ENCODE data around the gene NCF4. TPM values are rescaled to one million over a fixed set of nuclear protein-coding genes. Genes with fewer than 3 reads are reported as not detected.
A peak's percentile ranks its signal among the peaks of the same experiment; 100 is the strongest.

The NCF4 gene
- total RNA-seq, 2 donors from 2014 or later: 8.5 to 15.8 TPM

- Mint-ChIP-seq H3K36me3 (ENCODE audit: insufficient read depth in 2 of 2) (peaks cover 17 to 25% of the 10 kb centered on the region in 2 donors), H3K4me1 (ENCODE audit: low read depth) (peaks cover 23% of the 10 kb centered on the region), H3K27me3 (ENCODE audit: low read depth) (no peaks in the 10 kb centered on the region), H3K4me3 (no peak overlapping the region), H3K27ac (no peak overlapping the region), H3K9me3 (peaks cover 9 to 11% of the 10 kb centered on the region in 2 donors)
- ATAC-seq (replicated peaks in 1 of 2): no peak
- no peak for DNase-seq
Observed at GRCh38 chr22:36875741-36876140, 14.9 kb downstream of the NCF4 start.

- peak overlapping the region; percentile 64 for H3K27ac Mint-ChIP-seq
- H3K36me3 Mint-ChIP-seq (ENCODE audit: insufficient read depth in 2 of 2): peaks cover 26 to 39% of the 10 kb centered on the region in 2 donors
- peaks cover 15 to 19% of the 10 kb centered on the region in 2 donors for H3K9me3 Mint-ChIP-seq
- no peak for ATAC-seq (replicated peaks in 1 of 2)
- no peaks in the 10 kb centered on the region for H3K27me3 Mint-ChIP-seq (ENCODE audit: low read depth)
- H3K4me1 Mint-ChIP-seq (ENCODE audit: low read depth): peaks cover 31% of the 10 kb centered on the region
- DNase-seq: no peak
- no peak overlapping the region for H3K4me3 Mint-ChIP-seq
Observed at GRCh38 chr22:36879775-36880174, 19.0 kb downstream of the NCF4 start.

DNA sequence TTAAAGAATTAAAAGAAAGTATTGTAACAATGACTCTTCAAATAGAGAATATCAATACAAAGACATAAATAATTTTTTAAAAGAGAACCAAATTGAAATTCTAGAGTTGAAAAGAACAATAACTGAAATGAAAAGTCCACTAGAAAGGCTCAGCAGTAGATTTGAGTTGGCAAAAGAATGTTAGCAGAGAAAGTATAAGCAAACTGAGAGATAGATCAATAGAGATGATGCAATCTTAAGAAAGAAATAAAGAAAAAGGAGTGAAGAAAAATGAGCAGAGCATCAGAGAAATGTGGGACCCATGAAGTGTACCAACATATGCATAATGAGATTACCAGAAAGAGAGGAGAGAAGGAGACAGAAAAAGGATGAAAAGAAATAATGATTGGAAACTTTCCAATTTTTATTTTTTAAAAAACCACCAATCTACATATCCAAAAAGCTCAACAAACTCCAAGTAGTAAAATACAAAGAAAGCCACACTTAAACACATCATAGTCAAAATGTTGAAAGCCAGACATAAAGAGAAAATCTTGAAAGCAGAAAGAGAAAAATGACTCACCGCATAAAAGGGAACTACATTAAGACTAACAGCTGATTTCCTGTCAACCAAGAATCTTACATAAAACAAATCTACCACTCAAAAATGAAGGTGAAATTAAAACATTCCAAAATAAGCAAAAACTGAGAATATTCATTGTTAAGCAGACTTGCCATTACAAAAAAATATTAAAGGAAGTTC lies 20.9 kb downstream of the NCF4 start:
- ATAC-seq (replicated peaks in 1 of 2) (peak; percentile 68 to 77), DNase-seq (no peak)
- H3K4me3 Mint-ChIP-seq: peak overlapping the region in 1 of 2 donors; percentile 53
- H3K36me3 Mint-ChIP-seq (ENCODE audit: insufficient read depth in 2 of 2): peaks cover 24 to 39% of the 10 kb centered on the region in 2 donors
- H3K4me1 Mint-ChIP-seq (ENCODE audit: low read depth): peaks cover 40% of the 10 kb centered on the region
- H3K27ac Mint-ChIP-seq: peak overlapping the region; percentile 99
- H3K9me3 Mint-ChIP-seq: peaks cover 15 to 19% of the 10 kb centered on the region in 2 donors
- no peaks in the 10 kb centered on the region for H3K27me3 Mint-ChIP-seq (ENCODE audit: low read depth)

- peaks cover 11 to 18% of the 10 kb centered on the region in 2 donors for H3K9me3 Mint-ChIP-seq
- peak overlapping the region; percentile 3 to 62 for H3K4me3 Mint-ChIP-seq
- H3K36me3 Mint-ChIP-seq (ENCODE audit: insufficient read depth in 2 of 2): peaks cover 24 to 34% of the 10 kb centered on the region in 2 donors
- ATAC-seq (replicated peaks in 1 of 2) (peak; percentile 69 to 72), DNase-seq (no peak)
- H3K27ac Mint-ChIP-seq: peak overlapping the region; percentile 92
- H3K27me3 Mint-ChIP-seq (ENCODE audit: low read depth): peaks cover 10% of the 10 kb centered on the region
- H3K4me1 Mint-ChIP-seq (ENCODE audit: low read depth): peaks cover 51% of the 10 kb centered on the region
Observed at GRCh38 chr22:36884349-36885158, 23.7 kb downstream of the NCF4 start.

- no peak overlapping the region for H3K27ac Mint-ChIP-seq
- H3K4me3 Mint-ChIP-seq: no peak overlapping the region
- ATAC-seq (replicated peaks in 1 of 2): no peak
- H3K27me3 Mint-ChIP-seq (ENCODE audit: low read depth): peaks cover 10% of the 10 kb centered on the region
- peaks cover 50% of the 10 kb centered on the region for H3K4me1 Mint-ChIP-seq (ENCODE audit: low read depth)
- no peak for DNase-seq
- peaks cover 7 to 15% of the 10 kb centered on the region in 2 donors for H3K9me3 Mint-ChIP-seq
- peaks cover 15 to 25% of the 10 kb centered on the region in 2 donors for H3K36me3 Mint-ChIP-seq (ENCODE audit: insufficient read depth in 2 of 2)
Observed at GRCh38 chr22:36885474-36885873, 24.7 kb downstream of the NCF4 start.

DNA sequence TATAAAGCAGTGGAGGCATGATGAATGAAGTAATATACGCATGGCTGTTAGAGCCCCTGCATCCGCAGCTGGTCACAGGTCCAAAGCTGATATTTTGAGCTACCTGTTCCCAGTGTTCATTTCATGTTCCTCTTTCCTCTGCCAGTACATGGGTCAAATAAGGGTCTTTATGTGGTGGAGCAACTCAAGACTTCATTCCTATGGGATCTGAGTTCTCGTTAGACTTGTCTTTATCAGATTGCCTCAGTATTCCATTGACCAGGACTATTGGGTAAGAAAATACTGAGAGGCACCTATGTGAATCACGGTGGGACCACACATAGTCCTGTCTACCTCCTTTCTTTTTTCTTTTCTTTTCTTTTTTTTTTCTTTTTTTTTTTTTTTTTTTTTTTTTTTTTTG lies 25.2 kb downstream of the NCF4 start:
- Mint-ChIP-seq H3K36me3 (ENCODE audit: insufficient read depth in 2 of 2) (peaks cover 13 to 20% of the 10 kb centered on the region in 2 donors), H3K4me1 (ENCODE audit: low read depth) (peaks cover 45% of the 10 kb centered on the region), H3K27ac (no peak overlapping the region), H3K9me3 (peaks cover 3 to 12% of the 10 kb centered on the region in 2 donors), H3K27me3 (ENCODE audit: low read depth) (peaks cover 10% of the 10 kb centered on the region), H3K4me3 (no peak overlapping the region)
- no peak for ATAC-seq (replicated peaks in 1 of 2)
- no peak for DNase-seq

DNA sequence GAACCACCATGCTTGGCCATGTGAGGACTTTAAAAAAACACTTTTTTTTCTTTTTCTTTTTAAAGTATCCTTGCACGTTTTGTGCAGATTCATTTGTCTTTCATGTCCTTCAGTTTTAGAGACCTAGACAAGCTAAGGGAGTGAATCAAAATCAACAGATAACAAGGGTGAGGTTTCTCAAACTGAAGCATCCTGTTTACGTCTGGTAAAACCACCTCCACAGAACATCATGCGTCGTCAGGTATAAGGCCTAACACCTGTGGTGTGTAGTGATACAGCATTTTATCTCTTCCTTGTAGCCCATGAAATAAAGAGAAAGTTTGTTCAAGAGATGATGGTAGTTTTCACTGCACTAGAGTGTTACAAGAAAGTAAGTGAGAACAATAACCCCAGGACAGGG lies 26.4 kb downstream of the NCF4 start:
- Mint-ChIP-seq H3K27me3 (ENCODE audit: low read depth) (peaks cover 16% of the 10 kb centered on the region), H3K4me1 (ENCODE audit: low read depth) (peaks cover 39% of the 10 kb centered on the region), H3K36me3 (ENCODE audit: insufficient read depth in 2 of 2) (peaks cover 7 to 10% of the 10 kb centered on the region in 2 donors), H3K27ac (no peak overlapping the region), H3K9me3 (peaks cover 0 to 7% of the 10 kb centered on the region in 2 donors), H3K4me3 (no peak overlapping the region)
- peak in 1 of 2 donors; percentile 61 for ATAC-seq (replicated peaks in 1 of 2)
- DNase-seq: no peak

GRCh38 chr22:36891646-36892045 lies 30.8 kb downstream of the NCF4 start:
- H3K9me3 Mint-ChIP-seq: peaks cover 0 to 6% of the 10 kb centered on the region in 2 donors
- H3K27ac Mint-ChIP-seq: peak overlapping the region; percentile 48
- DNase-seq (no peak), ATAC-seq (replicated peaks in 1 of 2) (no peak)
- H3K27me3 Mint-ChIP-seq (ENCODE audit: low read depth): peaks cover 20% of the 10 kb centered on the region
- peaks cover 6 to 9% of the 10 kb centered on the region in 2 donors for H3K36me3 Mint-ChIP-seq (ENCODE audit: insufficient read depth in 2 of 2)
- H3K4me3 Mint-ChIP-seq: no peak overlapping the region
- peaks cover 19% of the 10 kb centered on the region for H3K4me1 Mint-ChIP-seq (ENCODE audit: low read depth)

DNA sequence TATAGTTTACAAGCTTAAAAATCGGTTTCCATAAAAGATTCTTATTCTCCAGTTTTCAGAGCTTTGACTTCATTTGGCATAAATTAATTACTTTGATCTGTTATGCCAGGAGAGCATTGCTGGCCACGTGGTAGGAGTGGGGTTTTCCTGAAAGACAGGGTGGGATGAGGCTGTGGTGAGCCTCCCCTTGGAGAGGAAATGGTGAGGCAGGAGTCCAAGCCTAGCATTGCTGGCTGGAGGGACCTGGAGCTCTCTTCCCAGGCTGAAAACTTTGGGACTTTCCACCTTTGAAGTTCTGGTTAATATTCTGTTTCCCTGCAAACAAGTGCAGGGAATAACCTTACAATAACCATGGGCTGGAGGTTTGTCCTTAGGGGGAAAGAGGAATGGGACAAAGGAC lies 31.5 kb downstream of the NCF4 start:
- Mint-ChIP-seq H3K4me3 (no peak overlapping the region), H3K36me3 (ENCODE audit: insufficient read depth in 2 of 2) (peaks cover 6 to 7% of the 10 kb centered on the region in 2 donors), H3K4me1 (ENCODE audit: low read depth) (peaks cover 14% of the 10 kb centered on the region), H3K9me3 (peaks cover 0 to 6% of the 10 kb centered on the region in 2 donors), H3K27me3 (ENCODE audit: low read depth) (peaks cover 18% of the 10 kb centered on the region), H3K27ac (no peak overlapping the region)
- ATAC-seq (replicated peaks in 1 of 2) (no peak), DNase-seq (no peak)

DNA sequence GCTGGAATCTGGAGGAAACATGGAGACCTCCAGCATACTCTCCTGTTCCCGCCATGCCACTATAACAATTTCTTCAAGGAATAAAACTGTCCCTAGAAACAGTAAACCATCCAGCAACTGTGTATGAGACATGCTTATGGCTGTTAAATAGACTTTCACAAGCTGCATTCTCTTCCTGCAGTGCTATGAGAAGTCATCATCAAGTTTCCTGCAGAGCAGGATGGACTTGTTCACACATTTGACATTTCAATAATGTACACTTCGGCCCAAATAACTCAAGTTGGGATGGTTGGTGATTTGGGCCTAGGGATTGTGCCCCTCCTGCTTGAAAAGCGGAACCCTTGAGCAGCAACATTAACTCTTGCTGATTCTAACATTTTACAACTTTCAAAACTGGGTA lies 32.5 kb downstream of the NCF4 start:
- Mint-ChIP-seq H3K27ac (no peak overlapping the region), H3K4me1 (ENCODE audit: low read depth) (peaks cover 14% of the 10 kb centered on the region), H3K9me3 (peaks cover 2 to 6% of the 10 kb centered on the region in 2 donors), H3K27me3 (ENCODE audit: low read depth) (peaks cover 17% of the 10 kb centered on the region), H3K36me3 (ENCODE audit: insufficient read depth in 2 of 2) (peaks cover 5 to 6% of the 10 kb centered on the region in 2 donors), H3K4me3 (no peak overlapping the region)
- ATAC-seq (replicated peaks in 1 of 2) (no peak), DNase-seq (no peak)

GRCh38 chr22:36894266-36894665 lies 33.5 kb downstream of the NCF4 start:
- no peak overlapping the region for H3K4me3 Mint-ChIP-seq
- peaks cover 27% of the 10 kb centered on the region for H3K27me3 Mint-ChIP-seq (ENCODE audit: low read depth)
- ATAC-seq (replicated peaks in 1 of 2) (no peak), DNase-seq (no peak)
- H3K9me3 Mint-ChIP-seq: peaks cover 2 to 6% of the 10 kb centered on the region in 2 donors
- H3K4me1 Mint-ChIP-seq (ENCODE audit: low read depth): peaks cover 14% of the 10 kb centered on the region
- no peak overlapping the region for H3K27ac Mint-ChIP-seq
- peaks cover 5 to 6% of the 10 kb centered on the region in 2 donors for H3K36me3 Mint-ChIP-seq (ENCODE audit: insufficient read depth in 2 of 2)

DNA sequence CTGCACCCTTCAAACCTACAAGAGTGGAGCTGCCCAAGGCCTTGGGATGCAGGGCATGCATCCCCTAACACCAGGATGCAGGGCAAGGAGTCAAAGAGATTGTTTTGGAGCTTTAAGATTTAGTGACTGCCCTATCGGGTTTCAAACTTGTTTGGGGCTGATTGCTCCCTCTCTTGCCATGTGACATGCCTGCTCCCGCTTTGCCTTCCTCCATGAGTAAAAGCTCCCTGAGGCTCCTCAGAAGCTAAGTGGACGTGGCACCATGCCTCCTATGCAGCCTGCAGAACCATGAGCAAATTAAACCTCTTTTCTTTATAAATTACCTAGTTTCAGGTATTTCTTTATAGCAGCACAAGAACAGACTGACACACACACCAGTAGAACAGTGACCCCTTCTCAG lies 36.8 kb downstream of the NCF4 start:
- peaks cover 42% of the 10 kb centered on the region for H3K27me3 Mint-ChIP-seq (ENCODE audit: low read depth)
- peaks cover 2 to 6% of the 10 kb centered on the region in 2 donors for H3K9me3 Mint-ChIP-seq
- DNase-seq: no peak
- peaks cover 18% of the 10 kb centered on the region for H3K4me1 Mint-ChIP-seq (ENCODE audit: low read depth)
- no peak overlapping the region for H3K4me3 Mint-ChIP-seq
- no peak for ATAC-seq (replicated peaks in 1 of 2)
- H3K36me3 Mint-ChIP-seq (ENCODE audit: insufficient read depth in 2 of 2): peaks cover 5 to 6% of the 10 kb centered on the region in 2 donors
- H3K27ac Mint-ChIP-seq: no peak overlapping the region

DNA sequence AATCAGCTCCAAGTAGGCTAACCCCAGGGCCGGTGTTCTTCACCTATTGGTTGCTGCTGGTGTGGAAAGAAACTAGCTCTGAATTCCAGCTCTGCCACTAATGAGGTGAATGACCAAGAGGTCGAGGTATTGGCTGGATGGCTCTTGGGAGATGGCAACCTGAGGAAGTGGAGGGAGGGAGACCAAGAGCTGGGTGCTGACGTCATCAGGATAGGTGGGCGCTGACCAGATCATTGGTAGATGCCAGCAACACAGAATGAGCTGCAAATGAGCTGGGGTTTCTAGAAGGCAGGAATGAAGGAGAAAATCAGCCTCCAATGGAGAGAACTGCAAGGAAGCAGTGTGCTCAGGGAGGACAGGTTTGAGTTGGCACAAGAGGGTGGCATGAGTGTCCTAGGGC lies 37.9 kb downstream of the NCF4 start:
- peaks cover 18% of the 10 kb centered on the region for H3K4me1 Mint-ChIP-seq (ENCODE audit: low read depth)
- H3K27ac Mint-ChIP-seq: no peak overlapping the region
- H3K36me3 Mint-ChIP-seq (ENCODE audit: insufficient read depth in 2 of 2): peaks cover 5 to 7% of the 10 kb centered on the region in 2 donors
- no peak overlapping the region for H3K4me3 Mint-ChIP-seq
- DNase-seq: no peak
- peaks cover 50% of the 10 kb centered on the region for H3K27me3 Mint-ChIP-seq (ENCODE audit: low read depth)
- no peak for ATAC-seq (replicated peaks in 1 of 2)
- H3K9me3 Mint-ChIP-seq: peaks cover 2 to 6% of the 10 kb centered on the region in 2 donors

Data from activated T-cell treated with anti-CD3 and anti-CD28 coated beads, Interleukin-2, amount 50 U/mL, for 72 hours (primary cell).